HG03139 (cell line): ENCODE measurements around the gene PSORS1C2.

Experiments used
- ATAC-seq: cut with Tn5 transposase; IDR thresholded peaks from one replicate; pipeline ENCODE4 v1.9.1; 2021; ENCODE audit not compliant: unreplicated experiment

The PSORS1C2 gene

DNA sequence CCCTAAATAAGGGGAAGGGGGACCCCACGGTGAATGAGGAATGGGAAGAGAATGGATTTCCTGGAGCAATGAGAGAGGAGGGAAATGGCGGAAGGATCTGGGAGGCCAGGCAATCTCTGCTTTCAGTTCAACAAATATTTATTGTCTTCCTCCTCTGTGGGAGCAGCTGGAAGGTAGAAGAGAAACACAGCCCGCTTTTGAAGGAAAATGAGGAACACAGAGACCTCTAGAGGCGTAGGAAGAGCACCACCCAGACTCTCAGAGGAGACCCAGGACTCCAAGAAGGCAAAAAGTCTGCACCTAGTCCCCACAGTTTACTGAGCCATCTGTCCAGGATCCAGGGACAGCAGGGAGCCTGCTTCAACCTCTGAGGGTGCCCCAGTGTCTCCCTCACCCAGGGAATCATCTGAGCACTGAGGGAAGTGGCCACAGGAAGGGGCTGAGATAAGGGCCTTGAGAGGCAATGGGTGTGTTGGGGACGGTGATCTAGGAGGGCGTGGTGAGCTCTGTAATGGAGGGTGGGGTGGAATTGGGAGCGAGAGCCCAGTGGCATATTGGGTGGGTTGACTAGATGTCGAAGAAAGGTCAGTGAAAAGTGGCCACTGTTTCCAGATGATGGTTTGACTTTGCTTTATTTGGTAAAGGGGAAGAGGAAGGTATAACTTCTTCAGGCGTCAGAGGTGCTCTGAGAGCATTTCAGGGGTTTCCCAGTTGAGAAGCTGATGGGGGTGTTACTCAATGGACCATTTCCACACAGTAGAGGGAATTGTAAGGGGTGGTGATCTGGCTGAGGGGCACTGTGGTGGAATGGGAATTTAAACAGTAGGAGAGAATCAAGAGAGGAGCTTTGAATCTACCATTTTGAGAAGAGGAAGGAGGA lies 23.7 kb downstream of the PSORS1C2 start:
- no peak for ATAC-seq

DNA sequence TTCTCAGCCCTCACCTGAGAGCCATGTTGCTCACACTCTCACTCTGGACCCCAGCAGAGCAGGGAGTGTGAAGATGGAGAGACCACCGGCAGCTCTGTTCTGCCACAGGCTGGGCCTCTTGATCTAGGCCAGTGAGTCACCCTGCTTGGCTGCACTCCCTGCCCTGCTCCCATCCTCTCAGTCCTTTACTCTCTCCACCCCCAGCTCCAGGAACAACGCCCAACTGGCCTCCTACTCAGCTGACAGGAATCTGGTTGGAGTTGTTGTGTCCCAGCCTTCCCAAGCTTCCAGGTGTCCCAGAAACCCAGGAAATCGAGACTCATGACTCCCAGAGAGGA lies 24.4 kb downstream of the PSORS1C2 start, which contains the start of gene PSORS1C1:
PSORS1C1 (plus strand) TSS at position 260 of the 338 bp plus-strand sequence. CDS start 14,833 bp downstream, outside the sequence.
- no peak for ATAC-seq

DNA sequence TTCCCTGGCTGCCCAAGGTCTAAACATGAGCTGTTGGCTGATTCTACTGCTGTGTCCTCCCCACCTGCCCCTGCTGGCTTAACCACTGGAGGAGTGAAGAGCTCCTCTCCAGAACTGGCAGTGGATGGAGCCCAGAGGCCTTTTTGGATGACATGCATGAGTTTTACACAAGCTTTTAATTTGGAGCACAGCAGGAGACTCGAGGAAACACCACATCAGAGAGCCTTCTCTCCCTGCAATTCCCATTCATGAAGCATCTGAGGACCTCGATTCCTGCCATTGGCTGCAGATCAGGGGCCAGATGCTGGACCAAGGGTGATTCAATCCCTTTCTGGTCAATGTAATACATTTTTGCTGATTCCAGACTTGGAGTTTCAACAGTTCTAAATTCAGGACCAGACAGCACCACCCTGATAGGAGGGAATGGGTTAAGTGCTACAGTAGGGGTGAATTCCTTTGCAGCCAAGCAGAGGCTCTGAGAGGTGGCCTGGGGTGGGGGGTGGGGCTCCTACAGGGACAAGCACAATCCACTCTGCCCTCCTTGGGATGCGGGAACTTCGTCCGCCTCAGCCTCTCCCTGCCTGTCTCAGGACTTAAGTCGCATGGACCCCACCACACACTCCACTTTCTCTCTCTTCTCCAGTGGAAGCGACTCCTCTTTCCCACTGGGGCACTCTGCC lies 24.9 kb downstream of the PSORS1C2 start:
- no peak for ATAC-seq

DNA sequence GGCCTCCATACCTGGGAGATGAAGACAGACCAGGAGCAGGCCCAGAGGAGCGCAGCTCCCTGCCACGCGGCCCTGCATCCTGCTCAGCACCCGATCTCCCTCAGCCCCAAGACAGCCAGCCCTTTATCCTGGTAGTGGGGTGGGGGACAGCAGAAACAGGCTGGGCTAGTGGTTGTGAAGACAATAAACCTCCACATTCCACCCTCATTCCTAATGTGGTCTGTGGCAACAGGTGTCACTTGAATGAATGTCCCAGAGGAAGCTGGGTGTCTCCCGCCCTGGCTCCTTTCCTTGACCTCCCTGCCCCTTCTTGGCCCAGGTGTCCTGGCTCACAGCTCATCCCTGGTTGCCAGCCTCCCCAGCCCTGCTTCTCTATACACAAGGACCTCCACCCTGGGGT lies 26.4 kb downstream of the PSORS1C2 start, which contains the start of gene C6orf15:
C6orf15 (minus strand) TSS at position 98 of the 400 bp plus-strand sequence; CDS start at position 78, 20 bp downstream.
- no peak for ATAC-seq

DNA sequence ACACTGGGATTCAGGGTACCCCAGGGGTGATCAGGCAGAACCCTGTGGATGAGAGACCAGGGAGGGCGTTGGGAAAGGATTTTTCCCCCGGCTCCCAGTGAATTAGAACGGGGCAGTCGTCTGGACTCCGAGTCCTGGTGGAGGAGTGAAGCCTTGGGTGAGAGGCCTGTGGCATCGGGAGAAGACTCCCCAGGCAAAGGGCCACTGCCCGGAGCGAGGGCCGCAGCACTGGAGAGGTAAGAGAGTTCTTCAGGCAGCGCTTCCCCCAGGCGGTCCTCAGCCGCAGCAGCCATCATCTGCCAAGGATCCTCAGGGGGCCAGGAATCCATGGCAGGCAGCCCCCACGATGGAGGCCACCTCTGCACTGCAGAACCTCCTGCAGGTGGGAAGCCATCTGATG lies 27.2 kb downstream of the PSORS1C2 start:
- no peak for ATAC-seq

DNA sequence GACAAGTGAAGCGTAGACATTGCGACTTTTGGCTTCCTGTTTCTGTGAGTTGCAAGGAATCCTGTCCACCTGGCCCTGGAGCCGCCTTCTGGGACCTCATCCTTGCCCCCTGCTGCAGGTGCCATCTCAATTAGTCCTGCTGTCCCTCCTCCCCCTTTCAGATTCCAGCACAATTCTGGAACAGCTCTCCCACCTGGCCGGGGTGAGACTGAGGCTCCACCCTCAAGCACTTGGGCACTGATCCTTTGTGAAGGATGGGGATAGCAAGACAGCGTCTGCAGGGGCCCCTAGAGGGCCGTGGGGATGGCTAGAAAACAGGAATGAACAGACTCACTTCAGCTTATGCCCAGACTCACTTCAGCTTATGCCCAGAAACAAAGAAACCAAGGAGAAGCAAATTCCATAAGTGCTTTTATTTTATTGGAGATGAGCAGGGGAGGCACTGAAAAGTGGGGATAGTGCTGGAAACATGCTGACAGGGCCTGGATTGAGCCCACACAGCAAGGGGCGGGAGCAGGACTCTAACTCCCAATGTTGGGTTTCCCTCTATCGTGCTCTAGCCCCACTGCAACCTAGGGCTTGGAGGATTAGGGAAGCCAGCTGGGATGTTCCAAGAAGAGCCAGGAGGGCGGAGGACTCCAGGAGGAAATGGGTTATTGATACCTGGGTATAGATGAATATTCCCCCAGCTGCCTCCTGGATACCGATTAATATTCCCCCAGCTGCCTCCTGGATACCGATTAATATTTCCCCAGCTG lies 27.9 kb downstream of the PSORS1C2 start:
- no peak for ATAC-seq

DNA sequence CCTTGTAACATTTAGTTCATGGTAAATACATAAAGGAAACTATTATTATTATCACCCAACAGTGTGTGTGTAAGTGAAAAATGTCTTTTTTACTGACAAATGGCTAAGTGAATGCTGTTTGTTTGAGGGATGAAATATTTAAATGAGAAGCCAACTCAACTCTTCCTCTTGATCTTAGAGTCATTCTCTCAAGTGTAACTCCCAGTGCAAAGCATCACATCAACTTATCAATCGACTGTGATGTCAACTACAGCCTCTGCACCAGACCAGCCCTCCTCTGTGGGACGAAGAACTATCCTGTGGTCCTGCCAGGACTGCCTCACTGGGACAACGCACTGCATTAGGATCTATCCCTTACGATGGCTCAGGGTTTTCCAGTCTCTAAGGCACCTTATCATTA lies 31.8 kb downstream of the PSORS1C2 start:
- no peak for ATAC-seq

DNA sequence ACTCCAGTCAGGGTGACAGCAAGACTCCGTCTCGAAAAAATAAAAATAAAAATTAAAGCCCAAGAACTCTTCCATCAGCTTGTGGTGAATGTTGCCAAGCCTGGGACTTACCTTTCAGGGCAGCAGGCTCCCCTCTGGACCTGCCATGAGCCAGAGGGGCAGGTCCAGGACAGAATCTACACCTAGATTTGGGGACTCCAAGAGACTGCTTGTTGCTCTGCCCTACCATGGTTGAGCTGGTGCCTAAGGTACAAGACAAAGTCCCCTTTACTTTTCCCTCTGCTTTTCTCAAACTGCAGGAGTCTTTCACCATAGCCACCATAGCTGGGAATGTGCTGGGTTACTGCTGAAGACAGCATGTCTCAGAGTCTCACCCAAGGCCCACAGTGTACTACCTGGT lies 35.7 kb downstream of the PSORS1C2 start:
- no peak for ATAC-seq

DNA sequence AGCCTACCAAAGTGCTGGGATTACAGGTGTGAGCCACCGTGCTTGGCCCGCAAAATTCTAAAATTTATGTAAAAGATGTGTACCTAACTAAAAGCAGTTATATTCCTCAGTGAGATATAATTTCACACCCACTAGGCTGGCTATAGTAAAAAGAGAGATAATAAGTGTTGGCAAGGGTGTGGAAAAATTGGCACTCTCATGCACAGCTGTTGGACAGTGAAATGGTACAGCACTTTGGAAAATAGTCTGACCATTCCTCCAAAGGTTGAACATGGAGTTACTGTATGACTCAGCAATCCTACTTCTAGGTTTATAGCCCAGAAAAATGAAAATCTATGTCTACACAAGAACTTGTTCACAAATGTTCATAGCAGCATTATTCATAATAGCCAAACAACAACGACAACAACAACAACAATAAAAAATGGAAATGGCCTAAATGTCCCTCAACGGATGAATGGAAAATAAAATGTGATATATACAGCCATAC lies 40.4 kb downstream of the PSORS1C2 start:
- ATAC-seq = no peak

DNA sequence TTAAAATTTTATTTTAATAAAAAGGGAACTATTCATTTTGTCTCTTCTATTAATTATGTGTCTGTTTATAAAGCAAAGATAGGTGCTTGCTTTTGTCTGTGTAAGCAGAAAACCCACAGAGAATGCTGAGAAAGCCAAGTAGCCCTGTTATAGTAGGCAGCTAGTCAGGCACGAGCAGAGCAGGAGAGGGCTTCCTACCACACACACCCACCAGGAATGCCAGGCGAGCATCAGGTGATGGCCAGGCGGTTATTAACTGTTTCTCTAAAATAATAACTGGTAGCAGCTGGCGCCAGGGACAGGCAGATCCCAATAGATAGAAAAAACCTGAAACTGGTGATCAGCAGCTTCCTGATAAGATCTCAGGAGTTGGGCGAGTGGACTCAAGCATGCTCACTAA lies 42.2 kb downstream of the PSORS1C2 start:
- ATAC-seq = no peak

DNA sequence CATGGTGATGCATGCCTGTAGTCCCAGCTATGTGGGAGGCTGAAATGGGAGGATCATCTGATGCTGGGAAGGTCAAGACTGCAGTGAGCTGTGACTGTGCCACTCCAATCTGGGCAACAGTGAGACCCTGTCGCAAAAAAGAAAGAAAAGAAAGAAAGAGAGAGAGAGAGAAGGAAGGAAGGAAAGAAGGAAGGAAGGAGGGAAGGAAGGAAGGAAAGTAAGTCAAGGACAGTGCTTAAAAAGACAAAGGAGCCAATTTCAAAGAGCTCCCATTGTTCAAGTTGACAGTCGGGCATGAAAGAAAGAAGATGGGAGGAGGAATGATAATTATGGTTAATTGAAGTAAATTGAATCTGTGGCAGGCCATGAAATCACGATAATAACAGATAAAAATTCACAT lies 42.7 kb downstream of the PSORS1C2 start:
- ATAC-seq = no peak

DNA sequence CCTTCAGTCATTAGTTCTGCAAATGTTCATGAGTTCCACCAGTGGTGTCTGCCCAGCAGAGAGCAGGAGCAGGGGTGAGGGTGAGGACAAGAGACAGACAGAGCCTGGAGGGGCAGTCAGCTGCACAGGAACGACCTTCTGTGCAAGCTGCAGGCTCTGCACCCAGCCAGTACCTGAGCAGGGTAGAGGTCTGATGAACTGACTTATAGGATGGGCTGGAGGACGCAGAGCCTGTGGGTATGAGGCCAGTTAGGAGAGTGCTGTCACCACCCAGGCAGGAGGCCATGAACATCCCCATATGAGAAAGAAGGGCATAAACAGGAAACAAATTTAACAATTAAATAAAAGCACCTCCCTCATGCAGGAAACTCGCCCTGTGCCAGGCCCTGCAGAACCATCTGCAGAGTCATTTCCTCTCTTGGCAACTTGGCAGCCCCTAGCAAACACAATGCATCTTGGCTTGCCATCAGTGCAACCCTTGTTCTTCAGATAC lies 44.4 kb downstream of the PSORS1C2 start:
- no peak for ATAC-seq

DNA sequence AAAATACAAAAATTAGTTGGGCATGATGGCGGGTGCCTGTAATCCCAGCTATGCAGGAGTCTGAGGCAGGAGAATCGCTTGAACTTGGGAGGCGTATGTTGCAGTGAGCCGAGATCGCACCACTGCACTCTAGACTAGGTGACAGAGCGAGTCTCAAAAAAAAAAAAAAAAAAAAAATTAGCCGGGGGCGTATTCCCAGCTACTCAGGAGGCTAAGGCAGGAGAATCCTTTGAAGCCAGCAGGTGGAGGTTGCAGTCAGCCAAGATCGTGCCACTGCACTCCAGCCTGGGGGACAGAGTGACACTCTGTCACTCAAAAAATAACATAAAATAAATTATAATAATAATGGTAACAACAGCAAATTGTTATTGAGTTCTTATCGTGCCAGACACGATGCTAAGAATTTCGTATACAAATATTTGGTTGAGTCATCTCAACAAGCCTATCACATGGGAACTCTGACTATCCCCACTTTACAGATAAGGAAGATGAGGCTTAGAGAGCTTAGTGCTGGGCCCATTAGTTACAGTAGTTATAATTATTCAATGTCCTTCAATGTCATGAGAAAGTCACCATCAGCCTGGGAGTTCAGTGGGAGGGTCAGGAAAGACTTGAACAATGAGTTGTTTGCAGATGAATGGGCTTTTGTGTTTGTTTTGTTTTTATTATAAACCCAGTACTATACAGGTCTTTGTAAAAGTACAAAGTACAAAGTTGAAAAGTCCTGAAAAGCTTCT lies 45.9 kb downstream of the PSORS1C2 start:
- ATAC-seq = no peak

DNA sequence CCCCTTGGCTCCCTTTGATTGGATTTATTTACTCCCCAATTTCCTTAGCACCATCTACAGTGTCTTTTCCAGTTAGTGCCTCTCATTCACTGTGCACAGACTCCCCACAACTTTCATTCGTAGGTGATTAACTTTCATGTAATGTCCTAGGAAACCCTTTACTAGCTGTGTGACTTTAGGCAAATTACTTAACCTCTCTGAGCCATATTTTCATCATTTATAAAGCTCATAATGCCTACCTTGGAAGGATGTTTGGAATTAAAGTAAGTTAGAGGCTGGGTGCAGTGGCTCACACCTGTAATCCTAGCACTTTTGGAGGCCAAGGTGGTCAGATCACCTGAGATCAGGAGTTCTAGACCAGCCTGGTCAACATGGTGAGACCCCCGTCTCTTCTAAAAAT lies 46.6 kb downstream of the PSORS1C2 start:
- no peak for ATAC-seq

DNA sequence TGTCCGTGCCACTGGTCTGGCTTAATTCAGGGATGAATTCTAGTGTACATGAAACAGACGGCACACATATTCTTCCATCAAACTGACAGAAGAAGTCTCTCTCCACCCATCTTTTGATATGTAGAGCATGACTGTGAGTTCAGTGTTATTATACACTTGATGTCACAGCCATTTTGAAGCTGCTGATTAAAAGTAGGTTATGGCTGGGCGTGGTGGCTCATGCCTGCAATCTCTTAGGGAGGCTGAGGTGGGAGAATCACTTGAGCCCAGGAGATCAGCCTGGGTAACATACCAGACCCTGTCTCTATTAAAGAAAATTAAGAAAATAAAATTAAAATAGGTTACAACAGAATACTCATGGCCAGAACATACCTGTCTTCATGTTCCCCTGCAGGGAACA lies 47.2 kb downstream of the PSORS1C2 start:
- no peak for ATAC-seq

DNA sequence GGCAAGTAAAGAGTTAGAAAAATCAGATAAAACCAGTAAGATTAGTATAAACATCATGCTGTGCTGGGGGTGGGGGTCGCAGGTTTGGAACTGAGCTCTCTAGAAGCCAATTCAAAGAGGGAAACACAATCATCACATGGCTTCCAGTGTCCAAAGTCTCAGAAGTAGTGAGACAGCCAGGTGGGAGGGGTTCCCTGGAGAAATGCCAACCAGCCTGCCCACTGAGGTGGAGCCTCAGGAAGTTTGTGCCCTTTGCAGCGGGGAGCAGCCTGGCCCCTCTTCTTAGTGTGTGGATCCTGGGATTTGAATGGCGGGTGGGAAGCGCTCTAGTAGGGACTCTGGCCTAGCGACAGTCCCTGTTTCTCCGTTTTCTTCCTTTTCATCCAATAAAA lies 47.9 kb downstream of the PSORS1C2 start:
- ATAC-seq = no peak

DNA sequence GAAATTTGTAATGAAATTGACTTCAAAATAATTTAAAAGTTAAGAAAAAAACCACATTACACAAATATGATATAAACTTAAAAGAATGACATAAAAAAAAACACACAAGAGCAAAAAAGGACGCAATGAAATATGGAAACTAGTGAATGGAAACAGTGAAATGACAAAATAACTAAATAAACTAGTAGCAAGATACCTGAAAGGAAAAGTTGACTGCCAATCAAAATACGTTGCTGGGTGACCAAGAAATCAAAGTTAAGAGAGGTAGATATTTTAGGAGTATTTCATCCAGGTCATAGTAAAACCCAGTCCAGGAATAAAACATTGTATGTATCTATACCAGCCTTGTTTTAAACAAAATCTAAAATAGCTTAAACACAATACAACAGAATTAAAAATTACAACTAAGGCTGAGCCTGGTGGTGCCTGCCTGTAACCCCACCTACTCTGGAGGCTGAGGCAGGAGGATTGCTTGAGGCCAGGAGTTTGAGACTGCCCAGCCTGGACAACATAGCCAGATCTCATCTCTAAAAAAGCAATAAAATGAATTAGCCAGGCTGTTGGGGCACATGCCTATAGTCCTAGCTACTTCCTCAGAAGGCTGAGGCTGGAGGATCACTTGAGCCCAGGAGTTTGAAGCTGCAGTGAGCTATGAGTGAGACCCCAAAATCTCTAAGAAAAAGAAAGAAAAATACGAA lies 48.4 kb downstream of the PSORS1C2 start:
- ATAC-seq = no peak
